Measurements from ENCODE around the gene ARID5A. TPM values are rescaled to one million over a fixed set of nuclear protein-coding genes. Genes with fewer than 3 reads are reported as not detected.
A peak's percentile ranks its signal among the peaks of the same experiment; 100 is the strongest.

Gene ARID5A
- total RNA-seq, 5 donors from 2014 or later (not counting 1 experiment from before 2014, with no cell fraction given): 105 to 140 (median 116) TPM

- POLR2A ChIA-PET: interaction anchor here in 1 of 2 donors (0.9 kb wide), 1 partner anchor 25 kb away, joined by 3 read pairs; no protein-coding TSS in a partner anchor
- H3K9me3 Mint-ChIP-seq: no peaks in the 10 kb centered on the region
- peak overlapping the region; percentile 62 for H3K27ac ChIP-seq (ENCODE audit: low read length)
Measured at GRCh38 chr2:96532641-96533291, 3.8 kb upstream of the ARID5A start.

GRCh38 chr2:96533292-96534073 lies 3.1 kb upstream of the ARID5A start:
- Mint-ChIP-seq H3K27me3 (no peaks in the 10 kb centered on the region), H3K9me3 (no peaks in the 10 kb centered on the region), H3K27ac (peak overlapping the region; percentile 29 to 56), H3K36me3 (no peaks in the 10 kb centered on the region), H3K4me1 (peaks cover 54 to 57% (median 55%) of the 10 kb centered on the region in 3 donors), H3K4me3 (no peak overlapping the region)
- ChIA-PET POLR2A (interaction anchor here in 1 of 2 donors (1.1 kb wide), 1 partner anchor 15 kb away, joined by 3 read pairs; no protein-coding TSS in a partner anchor), CTCF (no interaction called here)
- 85% methylated on average over 5 of the region's 8 CpGs for WGBS (ENCODE audit: insufficient coverage)
- ATAC-seq (replicated peaks in 1 of 4) (no peak), DNase-seq (no peak)
- no peaks in the 10 kb centered on the region for H3K27me3 ChIP-seq (replicated peaks in 1 of 2; ENCODE audit: control insufficient read depth in 2 of 2, extremely low read depth in 1 of 2, insufficient read depth in 2 of 2, low read length in 1 of 2)
- peaks cover 13 to 55% of the 10 kb centered on the region in 2 experiments for H3K4me1 ChIP-seq (ENCODE audit: control insufficient read depth in 1 of 2, extremely low read depth in 1 of 2, insufficient read depth in 2 of 2, low read length in 2 of 2)
- no peak overlapping the region for H3K27ac ChIP-seq (ENCODE audit: low read length)
- H3K9me3 ChIP-seq: no peaks in the 10 kb centered on the region
- H3K36me3 ChIP-seq (ENCODE audit: control insufficient read depth in 2 of 2, extremely low read depth in 1 of 2, insufficient read depth in 1 of 2, low read length in 1 of 2): no peaks in the 10 kb centered on the region
- H3K4me3 ChIP-seq (ENCODE audit: control insufficient read depth in 1 of 2, extremely low read depth in 1 of 2, low read length in 1 of 2): no peak overlapping the region

More at GRCh38 chr2:96532641-96533291, 3.8 kb upstream of the ARID5A start:
- WGBS (ENCODE audit: insufficient coverage): no CpG with 5 or more reads among the region's 7 CpGs
- peaks cover 58 to 64% (median 61%) of the 10 kb centered on the region in 3 donors for H3K4me1 Mint-ChIP-seq
- no peak overlapping the region for H3K4me3 ChIP-seq (ENCODE audit: control insufficient read depth in 1 of 2, extremely low read depth in 1 of 2, low read length in 1 of 2)
- H3K4me1 ChIP-seq (ENCODE audit: control insufficient read depth in 1 of 2, extremely low read depth in 1 of 2, insufficient read depth in 2 of 2, low read length in 2 of 2): peaks cover 19 to 55% of the 10 kb centered on the region in 2 experiments
- no peaks in the 10 kb centered on the region for H3K36me3 Mint-ChIP-seq
- DNase-seq: no peak
- CTCF ChIA-PET: interaction anchor here in 1 of 2 donors (1.0 kb wide), 1 partner anchor 21 kb away, joined by 4 read pairs; no protein-coding TSS in a partner anchor
- no peak for ATAC-seq (replicated peaks in 1 of 4)
- peak overlapping the region; percentile 80 to 90 for H3K27ac Mint-ChIP-seq
- no peaks in the 10 kb centered on the region for H3K27me3 ChIP-seq (replicated peaks in 1 of 2; ENCODE audit: control insufficient read depth in 2 of 2, extremely low read depth in 1 of 2, insufficient read depth in 2 of 2, low read length in 1 of 2)
- H3K4me3 Mint-ChIP-seq: peak overlapping the region in 1 of 3 donors; percentile 84
- no peaks in the 10 kb centered on the region for H3K36me3 ChIP-seq (ENCODE audit: control insufficient read depth in 2 of 2, extremely low read depth in 1 of 2, insufficient read depth in 1 of 2, low read length in 1 of 2)
- no peaks in the 10 kb centered on the region for H3K27me3 Mint-ChIP-seq
- no peaks in the 10 kb centered on the region for H3K9me3 ChIP-seq

- H3K36me3 Mint-ChIP-seq: no peaks in the 10 kb centered on the region
- ChIA-PET POLR2A (interaction anchor here (0.6 to 1.1 kb wide), 3 partner anchors 10 to 278 kb away, joined by 3 to 11 read pairs (median 9); no protein-coding TSS in a partner anchor), CTCF (no interaction called here)
- no peaks in the 10 kb centered on the region for H3K27me3 Mint-ChIP-seq
- peaks cover 54 to 56% (median 55%) of the 10 kb centered on the region in 3 donors for H3K4me1 Mint-ChIP-seq
- H3K9me3 Mint-ChIP-seq: no peaks in the 10 kb centered on the region
- Histone ChIP-seq H3K9me3 (no peaks in the 10 kb centered on the region), H3K36me3 (ENCODE audit: control insufficient read depth in 2 of 2, extremely low read depth in 1 of 2, insufficient read depth in 1 of 2, low read length in 1 of 2) (no peaks in the 10 kb centered on the region), H3K27ac (ENCODE audit: low read length) (no peak overlapping the region), H3K27me3 (replicated peaks in 1 of 2; ENCODE audit: control insufficient read depth in 2 of 2, extremely low read depth in 1 of 2, insufficient read depth in 2 of 2, low read length in 1 of 2) (no peaks in the 10 kb centered on the region), H3K4me1 (ENCODE audit: control insufficient read depth in 1 of 2, extremely low read depth in 1 of 2, insufficient read depth in 2 of 2, low read length in 2 of 2) (peaks cover 15 to 55% of the 10 kb centered on the region in 2 experiments), H3K4me3 (ENCODE audit: control insufficient read depth in 1 of 2, extremely low read depth in 1 of 2, low read length in 1 of 2) (no peak overlapping the region)
- 100% methylated on average over 1 of the region's 4 CpGs for WGBS (ENCODE audit: insufficient coverage)
- no peak for DNase-seq
- no peak overlapping the region for H3K4me3 Mint-ChIP-seq
- H3K27ac Mint-ChIP-seq: peak overlapping the region; percentile 29 to 56
- no peak for ATAC-seq (replicated peaks in 1 of 4)
Measured at GRCh38 chr2:96534141-96534540, 2.4 kb upstream of the ARID5A start.

GRCh38 chr2:96534701-96535181 lies 1.8 kb upstream of the ARID5A start:
- Mint-ChIP-seq H3K4me3 (no peak overlapping the region), H3K4me1 (peaks cover 55 to 58% (median 55%) of the 10 kb centered on the region in 3 donors), H3K36me3 (peaks cover 1% of the 10 kb centered on the region), H3K27ac (peak overlapping the region; percentile 29 to 56), H3K9me3 (no peaks in the 10 kb centered on the region), H3K27me3 (no peaks in the 10 kb centered on the region)
- DNase-seq: no peak
- ChIA-PET POLR2A (interaction anchor here (0.5 to 0.9 kb wide), 3 partner anchors 10 to 279 kb away, joined by 3 to 11 read pairs (median 9); no protein-coding TSS in a partner anchor), CTCF (no interaction called here)
- Histone ChIP-seq H3K27me3 (replicated peaks in 1 of 2; ENCODE audit: control insufficient read depth in 2 of 2, extremely low read depth in 1 of 2, insufficient read depth in 2 of 2, low read length in 1 of 2) (no peaks in the 10 kb centered on the region), H3K36me3 (ENCODE audit: control insufficient read depth in 2 of 2, extremely low read depth in 1 of 2, insufficient read depth in 1 of 2, low read length in 1 of 2) (no peaks in the 10 kb centered on the region), H3K27ac (ENCODE audit: low read length) (no peak overlapping the region), H3K9me3 (no peaks in the 10 kb centered on the region), H3K4me1 (ENCODE audit: control insufficient read depth in 1 of 2, extremely low read depth in 1 of 2, insufficient read depth in 2 of 2, low read length in 2 of 2) (peaks cover 21 to 60% of the 10 kb centered on the region in 2 experiments), H3K4me3 (ENCODE audit: control insufficient read depth in 1 of 2, extremely low read depth in 1 of 2, low read length in 1 of 2) (no peak overlapping the region)
- WGBS (ENCODE audit: insufficient coverage): 90% methylated on average over 2 of the region's 5 CpGs
- ATAC-seq (replicated peaks in 1 of 4): no peak

- Histone ChIP-seq H3K9me3 (no peaks in the 10 kb centered on the region), H3K4me3 (ENCODE audit: control insufficient read depth in 1 of 2, extremely low read depth in 1 of 2, low read length in 1 of 2) (no peak overlapping the region), H3K27ac (ENCODE audit: low read length) (no peak overlapping the region), H3K4me1 (ENCODE audit: control insufficient read depth in 1 of 2, extremely low read depth in 1 of 2, insufficient read depth in 2 of 2, low read length in 2 of 2) (peaks cover 26 to 64% of the 10 kb centered on the region in 2 experiments), H3K36me3 (ENCODE audit: control insufficient read depth in 2 of 2, extremely low read depth in 1 of 2, insufficient read depth in 1 of 2, low read length in 1 of 2) (peaks cover 0 to 4% of the 10 kb centered on the region in 2 donors), H3K27me3 (replicated peaks in 1 of 2; ENCODE audit: control insufficient read depth in 2 of 2, extremely low read depth in 1 of 2, insufficient read depth in 2 of 2, low read length in 1 of 2) (no peaks in the 10 kb centered on the region)
- H3K4me1 Mint-ChIP-seq: peaks cover 55 to 58% (median 55%) of the 10 kb centered on the region in 3 donors
- 100% methylated on average over 2 of the region's 4 CpGs for WGBS (ENCODE audit: insufficient coverage)
- POLR2A ChIA-PET: interaction anchor here (0.5 to 0.6 kb wide), 6 partner anchors 18 to 339 kb away, joined by 3 to 11 read pairs (median 4); no protein-coding TSS in a partner anchor
- CTCF ChIA-PET: interaction anchor here in 1 of 2 donors (0.9 kb wide), 1 partner anchor 8 kb away, joined by 4 read pairs; no protein-coding TSS in a partner anchor
- H3K9me3 Mint-ChIP-seq: no peaks in the 10 kb centered on the region
- no peaks in the 10 kb centered on the region for H3K27me3 Mint-ChIP-seq
- DNase-seq: no peak
- no peak for ATAC-seq (replicated peaks in 1 of 4)
- H3K36me3 Mint-ChIP-seq: peaks cover 7% of the 10 kb centered on the region
- peak overlapping the region in 1 of 2 donors; percentile 89 for H3K27ac Mint-ChIP-seq
- H3K4me3 Mint-ChIP-seq: peak overlapping the region in 1 of 3 donors; percentile 31
Measured at GRCh38 chr2:96535331-96535730, 1.2 kb upstream of the ARID5A start.

All from T-cell (primary cell).